SK-N-MC (cell line): ENCODE measurements around the gene P4HTM.

Experiments used
- DNase-seq: peaks from one replicate; pipeline ENCODE4 v3.0.0-alpha.2; 2011; ENCODE audit warnings: low read depth, low spot score
- H3K27ac ChIP-seq: fragments of 200-600 bp; sonication (generic); 2 replicates; pipeline ENCODE4 v1.5.1; 2016; ENCODE audit warnings: mixed run types
- H3K36me3 ChIP-seq: fragments of 200-600 bp; sonication (generic); 2 replicates; pipeline ENCODE4 v1.6.1; 2017; ENCODE audit warnings: antibody characterized with exemption, low read length, mixed read lengths; ENCODE audit not compliant: insufficient read depth
- H3K4me3 ChIP-seq: fragments of 200-600 bp; sonication (generic); 2 replicates; pipeline ENCODE4 v1.5.1; 2016
- H3K9ac ChIP-seq: fragments of 200-600 bp; sonication (generic); 2 replicates; pipeline ENCODE4 v1.8.0; 2017; ENCODE audit warnings: mixed run types, mixed read lengths; ENCODE audit not compliant: insufficient read length
- H3K9me3 ChIP-seq: fragments of 200-600 bp; sonication (generic); 2 replicates; pipeline ENCODE4 v1.6.1; 2017; ENCODE audit warnings: low read depth, mild to moderate bottlenecking, antibody characterized with exemption, low read length, moderate library complexity, mixed read lengths
- EZH2 ChIP-seq: fragments of 200-600 bp; sonication (generic); IDR thresholded peaks from one replicate; pipeline ENCODE4 v1.6.1; 2017; ENCODE audit warnings: antibody characterized with exemption
- FOXP2 ChIP-seq: optimal IDR thresholded peaks from 2 replicates; pipeline ENCODE3; 2011; ENCODE audit warnings: mild to moderate bottlenecking, moderate library complexity; ENCODE audit not compliant: insufficient read depth; ENCODE audit errors: extremely low read length, control extremely low read depth
- POLR2AphosphoS5 ChIP-seq: IDR thresholded peaks from 2 replicates; pipeline ENCODE4 v1.6.1; 2012; ENCODE audit warnings: mild to moderate bottlenecking, low read depth, low read length, borderline replicate concordance

Gene P4HTM, protein sequence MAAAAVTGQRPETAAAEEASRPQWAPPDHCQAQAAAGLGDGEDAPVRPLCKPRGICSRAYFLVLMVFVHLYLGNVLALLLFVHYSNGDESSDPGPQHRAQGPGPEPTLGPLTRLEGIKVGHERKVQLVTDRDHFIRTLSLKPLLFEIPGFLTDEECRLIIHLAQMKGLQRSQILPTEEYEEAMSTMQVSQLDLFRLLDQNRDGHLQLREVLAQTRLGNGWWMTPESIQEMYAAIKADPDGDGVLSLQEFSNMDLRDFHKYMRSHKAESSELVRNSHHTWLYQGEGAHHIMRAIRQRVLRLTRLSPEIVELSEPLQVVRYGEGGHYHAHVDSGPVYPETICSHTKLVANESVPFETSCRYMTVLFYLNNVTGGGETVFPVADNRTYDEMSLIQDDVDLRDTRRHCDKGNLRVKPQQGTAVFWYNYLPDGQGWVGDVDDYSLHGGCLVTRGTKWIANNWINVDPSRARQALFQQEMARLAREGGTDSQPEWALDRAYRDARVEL

DNA sequence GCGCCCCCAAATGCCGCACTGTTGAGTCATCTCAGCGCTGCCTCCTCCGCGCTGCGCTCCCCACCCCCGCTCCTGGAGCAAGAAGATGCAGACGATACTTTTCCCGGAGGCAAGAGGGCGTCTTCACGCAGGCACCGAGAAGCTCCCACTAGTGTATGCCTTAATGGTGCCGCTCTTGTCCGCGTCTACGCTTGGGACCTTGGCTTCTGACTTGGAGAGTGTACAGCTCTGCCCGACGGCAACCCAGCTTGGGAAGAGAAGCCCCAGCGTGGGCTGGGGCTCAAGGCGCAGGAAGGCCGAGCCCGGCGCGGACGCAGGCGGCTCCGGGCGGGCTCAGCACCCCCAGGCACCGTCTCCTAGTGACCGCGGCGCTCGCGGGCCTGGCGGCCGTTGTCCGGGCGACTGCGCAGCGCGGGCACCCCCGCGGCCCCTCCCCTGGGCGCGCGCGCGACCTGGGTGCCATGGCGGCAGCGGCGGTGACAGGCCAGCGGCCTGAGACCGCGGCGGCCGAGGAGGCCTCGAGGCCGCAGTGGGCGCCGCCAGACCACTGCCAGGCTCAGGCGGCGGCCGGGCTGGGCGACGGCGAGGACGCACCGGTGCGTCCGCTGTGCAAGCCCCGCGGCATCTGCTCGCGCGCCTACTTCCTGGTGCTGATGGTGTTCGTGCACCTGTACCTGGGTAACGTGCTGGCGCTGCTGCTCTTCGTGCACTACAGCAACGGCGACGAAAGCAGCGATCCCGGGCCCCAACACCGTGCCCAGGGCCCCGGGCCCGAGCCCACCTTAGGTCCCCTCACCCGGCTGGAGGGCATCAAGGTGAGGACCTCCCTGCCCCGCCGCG is at the start of gene P4HTM:
Gene P4HTM, plus strand, starts transcription at position 446 of the 840 bp plus-strand sequence. Its CDS starts 16 bp downstream, at position 462.
- TF ChIP-seq FOXP2, result no peak
- TF ChIP-seq EZH2, result no peak
- TF ChIP-seq POLR2AphosphoS5, result no peak
- no peaks in the 10 kb centered on the region for H3K36me3 ChIP-seq
- H3K9me3 ChIP-seq, result no peaks in the 10 kb centered on the region
- H3K4me3 ChIP-seq, result peak within 1 kb of the TSS; percentile 30; the same call in 1 of the 2 replicates
- H3K27ac ChIP-seq, result no peak within 1 kb of the TSS
- H3K9ac ChIP-seq, result no peak within 1 kb of the TSS
- DNase-seq, result no peak

DNA sequence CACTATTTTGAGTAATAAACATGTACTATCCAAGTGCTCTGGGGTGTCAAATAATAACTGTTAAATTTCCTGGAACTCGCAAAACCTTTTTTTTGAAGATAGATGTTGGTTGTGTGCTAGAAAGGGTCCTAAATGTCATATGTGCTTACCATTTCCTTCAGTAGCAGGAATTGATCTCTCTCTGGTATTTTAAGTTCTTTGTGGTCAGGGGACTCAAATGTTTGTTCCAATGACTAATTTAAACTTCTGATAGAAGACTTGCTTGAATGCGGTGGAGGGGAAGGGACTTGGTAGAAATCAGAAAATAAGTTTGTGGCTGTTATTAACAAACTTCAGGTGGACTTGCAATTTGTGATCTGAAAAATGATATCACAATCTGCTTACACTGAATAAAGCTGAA is 44.6 kb upstream of the P4HTM start:
- no peak for TF ChIP-seq POLR2AphosphoS5
- no peak for TF ChIP-seq FOXP2
- TF ChIP-seq EZH2, result no peak
- Histone ChIP-seq H3K9ac (no peak overlapping the region), H3K9me3 (no peaks in the 10 kb centered on the region), H3K36me3 (no peaks in the 10 kb centered on the region; the same call in 1 of the 2 replicates), H3K27ac (peak overlapping the region; percentile 42; the same call in 1 of the 2 replicates), H3K4me3 (no peak overlapping the region)
- no peak for DNase-seq

DNA sequence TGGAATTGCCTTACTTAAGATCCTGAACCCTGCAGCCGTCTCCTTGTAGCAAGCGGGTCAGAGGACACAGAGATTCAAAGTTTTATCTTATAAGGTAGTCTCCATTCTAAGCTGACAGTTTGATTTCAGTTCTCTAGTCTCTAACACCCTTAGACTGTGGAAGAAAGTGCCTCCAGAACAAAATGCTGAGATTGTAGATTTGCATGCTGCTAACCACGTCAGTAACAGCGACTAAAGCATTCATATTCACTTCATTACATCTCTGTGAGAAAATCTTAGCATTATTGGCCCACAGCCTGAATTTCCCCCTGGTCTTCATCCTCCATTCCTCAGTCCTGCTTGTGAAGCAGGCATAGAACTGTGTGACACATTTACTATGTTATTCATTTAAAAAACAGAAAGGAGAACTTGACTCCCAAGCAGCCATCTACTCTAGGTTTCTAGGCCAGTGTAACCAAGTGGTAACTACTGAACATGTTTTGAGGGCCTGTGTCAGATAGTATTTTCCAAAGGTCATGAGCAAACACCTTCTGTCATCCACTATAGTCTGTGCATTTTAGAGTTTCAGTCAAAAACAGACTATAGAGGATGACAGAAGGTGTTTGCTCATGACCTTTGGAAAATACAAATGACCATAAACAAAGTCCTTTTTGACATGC is 44.0 kb upstream of the P4HTM start:
- DNase-seq, result no peak
- H3K9ac ChIP-seq, result no peak overlapping the region
- TF ChIP-seq FOXP2 (no peak), EZH2 (no peak)
- H3K4me3 ChIP-seq, result no peak overlapping the region
- peak overlapping the region; percentile 42; the same call in 1 of the 2 replicates for H3K27ac ChIP-seq
- H3K9me3 ChIP-seq, result no peaks in the 10 kb centered on the region
- no peaks in the 10 kb centered on the region; the same call in 1 of the 2 replicates for H3K36me3 ChIP-seq

DNA sequence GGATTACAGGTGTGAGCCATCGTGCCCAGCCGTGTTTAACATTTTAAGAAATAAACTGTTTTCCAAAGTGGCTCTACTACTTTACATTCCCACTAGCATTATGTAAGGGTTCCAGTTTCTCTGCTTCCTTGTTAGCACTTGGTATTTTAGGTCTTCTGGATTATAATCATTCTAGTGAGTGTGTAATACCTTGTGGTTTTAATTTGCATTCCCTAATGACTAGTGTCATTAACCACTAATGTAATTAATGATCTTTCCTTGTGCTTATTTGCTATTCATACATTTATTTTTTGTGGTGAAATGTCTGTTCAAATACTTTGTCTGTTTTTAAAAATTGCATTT is 40.7 kb upstream of the P4HTM start:
- no peaks in the 10 kb centered on the region for H3K36me3 ChIP-seq
- no peak overlapping the region for H3K4me3 ChIP-seq
- no peak for DNase-seq
- H3K9me3 ChIP-seq, result no peaks in the 10 kb centered on the region
- H3K9ac ChIP-seq, result no peak overlapping the region
- H3K27ac ChIP-seq, result peak overlapping the region; percentile 19; the same call in 1 of the 2 replicates
- TF ChIP-seq POLR2AphosphoS5 (no peak), EZH2 (no peak), FOXP2 (no peak)

DNA sequence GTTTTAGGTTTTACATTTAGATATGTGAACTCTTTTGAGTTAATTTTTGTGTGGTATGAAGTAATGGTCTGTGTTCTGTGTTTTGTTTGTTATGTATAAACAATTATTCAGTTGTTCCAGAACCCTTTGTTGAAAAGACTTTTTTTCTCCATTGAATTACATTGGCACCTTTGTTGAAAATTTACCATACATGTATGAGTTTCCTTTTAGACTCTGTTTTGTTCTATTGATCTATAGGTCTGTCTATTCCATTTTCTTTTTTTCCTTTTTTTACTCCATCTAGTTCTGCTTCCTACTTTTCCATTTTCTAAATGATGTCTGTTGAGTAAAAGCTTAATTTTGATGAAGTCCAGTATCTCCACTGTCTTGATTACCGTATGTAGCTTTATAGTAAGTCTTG is 40.0 kb upstream of the P4HTM start:
- Histone ChIP-seq H3K27ac (no peak overlapping the region), H3K36me3 (no peaks in the 10 kb centered on the region), H3K4me3 (no peak overlapping the region), H3K9me3 (no peaks in the 10 kb centered on the region), H3K9ac (no peak overlapping the region)
- no peak for DNase-seq
- TF ChIP-seq FOXP2 (no peak), EZH2 (no peak), POLR2AphosphoS5 (no peak)

DNA sequence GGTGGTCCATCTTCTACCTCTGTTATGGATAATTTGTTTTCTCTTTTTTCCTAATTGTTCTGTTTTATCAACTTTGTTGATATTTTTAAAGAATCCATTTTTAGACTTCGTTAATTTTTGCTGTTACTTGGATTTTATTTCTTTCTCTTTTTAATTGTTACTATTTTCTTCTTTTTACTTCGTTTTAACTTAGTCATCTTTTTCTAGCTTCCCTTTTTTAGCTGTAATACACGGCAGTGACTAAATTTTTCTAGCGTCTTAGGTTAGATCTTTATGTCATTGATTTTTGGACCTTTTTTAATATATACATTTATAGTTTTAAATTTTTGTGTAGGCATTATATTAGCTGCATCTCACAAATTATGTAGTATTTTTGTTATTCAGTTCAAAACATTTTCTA is 38.3 kb upstream of the P4HTM start:
- H3K9me3 ChIP-seq, result no peaks in the 10 kb centered on the region
- no peak overlapping the region for H3K4me3 ChIP-seq
- no peaks in the 10 kb centered on the region for H3K36me3 ChIP-seq
- no peak overlapping the region for H3K9ac ChIP-seq
- TF ChIP-seq EZH2 (no peak), FOXP2 (no peak), POLR2AphosphoS5 (no peak)
- no peak for DNase-seq
- no peak overlapping the region for H3K27ac ChIP-seq

DNA sequence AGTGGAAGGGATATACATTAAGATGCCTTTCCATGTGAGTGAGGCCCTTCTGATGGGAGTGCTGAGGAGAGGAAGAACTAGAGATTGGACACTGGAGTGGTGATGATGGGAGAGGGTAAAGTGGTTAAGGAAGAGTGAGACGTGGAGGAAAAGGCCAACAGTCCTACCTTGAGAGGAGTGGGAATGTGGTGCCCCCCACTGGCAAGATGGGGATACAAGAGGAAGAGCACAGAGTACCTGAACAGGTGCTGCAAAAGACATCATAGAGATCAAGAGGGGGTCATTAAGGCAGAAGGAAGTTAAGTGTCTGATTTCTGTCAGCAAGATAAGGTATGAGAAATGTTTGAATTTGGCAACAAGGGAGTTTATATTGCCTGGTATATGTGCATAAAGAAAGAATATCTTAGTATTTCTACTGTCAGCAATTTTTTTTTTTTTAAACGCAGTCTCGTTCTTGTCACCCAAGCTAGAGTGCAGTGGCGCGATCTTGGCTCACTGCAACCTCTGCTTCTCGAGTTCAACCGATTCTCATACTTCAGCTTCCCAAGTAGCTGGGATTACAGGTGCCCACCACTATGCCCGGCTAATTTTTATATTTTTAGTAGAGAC is 37.4 kb upstream of the P4HTM start:
- Histone ChIP-seq H3K4me3 (no peak overlapping the region), H3K9me3 (no peaks in the 10 kb centered on the region), H3K27ac (no peak overlapping the region), H3K9ac (no peak overlapping the region), H3K36me3 (peaks cover 3% of the 10 kb centered on the region; the same call in 1 of the 2 replicates)
- no peak for DNase-seq
- TF ChIP-seq FOXP2, result no peak
- no peak for TF ChIP-seq POLR2AphosphoS5
- no peak for TF ChIP-seq EZH2

DNA sequence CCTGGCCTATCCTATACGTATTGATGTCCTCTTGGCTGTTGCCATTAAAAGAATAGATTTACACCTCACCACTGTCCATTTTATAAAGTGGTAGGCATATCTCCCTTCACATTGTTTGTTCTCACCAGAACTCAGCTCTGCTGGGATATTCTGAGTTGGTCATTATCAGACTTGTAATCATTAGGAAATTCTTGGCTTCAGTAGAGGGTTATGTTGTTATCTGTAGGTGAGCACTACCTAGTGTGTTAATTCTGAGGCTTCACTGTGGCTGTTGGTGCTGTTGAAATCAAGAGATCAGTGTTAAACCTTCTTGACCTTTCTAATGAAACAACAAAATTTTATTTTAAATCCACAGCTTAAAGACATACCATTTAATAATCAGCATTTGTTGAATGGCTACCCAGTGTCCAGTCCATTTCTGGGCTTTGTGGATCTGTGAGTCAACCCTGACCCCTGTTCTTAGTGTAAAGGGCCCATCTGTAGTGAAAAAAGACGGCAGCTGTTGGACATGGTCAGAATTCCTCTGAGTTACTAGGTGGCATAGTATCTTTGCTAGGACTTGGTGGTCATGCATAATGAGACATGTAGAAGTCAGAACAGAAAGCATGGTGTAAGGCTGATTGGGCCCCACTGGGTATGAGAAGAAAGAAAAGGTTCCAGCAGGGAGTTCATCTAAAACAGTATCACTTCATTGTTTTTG is 32.9 kb upstream of the P4HTM start:
- Histone ChIP-seq H3K36me3 (peaks cover 6% of the 10 kb centered on the region; the same call in 1 of the 2 replicates), H3K4me3 (no peak overlapping the region), H3K27ac (no peak overlapping the region), H3K9me3 (no peaks in the 10 kb centered on the region), H3K9ac (no peak overlapping the region)
- no peak for DNase-seq
- TF ChIP-seq EZH2 (no peak), FOXP2 (no peak), POLR2AphosphoS5 (no peak)
